ENCODE results near the gene PPAN.

DNA sequence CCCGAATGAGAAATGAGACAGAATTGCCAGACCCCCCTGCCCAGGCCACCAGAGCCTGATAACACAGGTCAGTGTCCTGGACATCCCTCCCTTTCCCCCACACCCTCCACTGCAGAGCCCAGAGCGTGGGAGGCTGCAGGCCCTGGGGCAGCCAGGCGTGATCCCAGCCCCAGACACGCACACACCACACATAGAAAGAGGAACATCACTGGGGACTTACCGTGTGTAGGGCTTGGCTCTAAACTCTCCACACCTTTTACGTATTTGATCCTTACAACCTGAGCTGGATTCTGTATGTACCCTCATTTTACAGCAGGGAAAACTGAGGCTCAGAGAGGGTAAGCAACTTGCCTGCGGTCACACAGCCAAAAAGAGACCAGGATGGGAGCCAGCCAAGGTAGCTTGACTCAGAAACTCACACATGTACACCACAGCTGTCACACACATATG is 3.4 kb upstream of the PPAN start:
- no peak for TF ChIP-seq EZH2 (IDR thresholded peaks at IDR 0.05; ENCODE audit: insufficient read depth, poor library complexity, severe bottlenecking)
- TF ChIP-seq EZH2phosphoT487 (IDR thresholded peaks at IDR 0.05; ENCODE audit: insufficient read depth, low read depth) = no peak
